ENCODE results near the gene PPP1CA.

GRCh38 chr11:67389477-67389876 is 12.2 kb downstream of the PPP1CA start:
- TF ChIP-seq CTCF (IDR thresholded peaks at IDR 0.05; ENCODE audit: low read depth, low read length, poor library complexity, severe bottlenecking) (peak; percentile 81), EZH2phosphoT487 (IDR thresholded peaks at IDR 0.05; ENCODE audit: borderline replicate concordance, low read length) (no peak)

Data from DOHH2 (cell line).